DOHH2 (cell line): ENCODE results near the gene PEX1.
"Not testable (repeated sequence)": the region's sequence is repeated elsewhere in the genome, so short reads cannot be mapped to it uniquely, and the experiment has no call there.

ENCODE experiments used
- H3F3A ChIP-seq: fragments of 200-600 bp; sonication (generic), shearing (Covaris generic); 2 replicates; pipeline ENCODE4 v1.6.0; 2016; ENCODE audit warnings: antibody characterized with exemption, mild to moderate bottlenecking; ENCODE audit not compliant: control insufficient read depth, insufficient read depth
- H3K27ac ChIP-seq: fragments of 200-600 bp; sonication (generic); 2 replicates; pipeline ENCODE4 v1.5.1; 2014; ENCODE audit warnings: low read depth, mild to moderate bottlenecking, low read length, moderate library complexity
- H3K27me3 ChIP-seq: fragments of 200-600 bp; sonication (generic); 2 replicates; pipeline ENCODE4 v1.6.1; 2014; ENCODE audit warnings: mild to moderate bottlenecking, low read length, mixed read lengths; ENCODE audit not compliant: control insufficient read depth
- H3K36me3 ChIP-seq: fragments of 200-600 bp; sonication (generic); 2 replicates; pipeline ENCODE4 v1.6.1; 2014; ENCODE audit warnings: mild to moderate bottlenecking, low read length, moderate library complexity, mixed read lengths; ENCODE audit not compliant: control insufficient read depth
- H3K4me1 ChIP-seq: fragments of 200-600 bp; sonication (generic); 2 replicates; pipeline ENCODE4 v1.6.1; 2014; ENCODE audit warnings: mild to moderate bottlenecking, low read length, mixed read lengths; ENCODE audit not compliant: control insufficient read depth
- H3K4me2 ChIP-seq: fragments of 200-600 bp; sonication (generic); 2 replicates; pipeline ENCODE4 v1.6.0; 2014; ENCODE audit warnings: mild to moderate bottlenecking, low read length, moderate library complexity
- H3K4me3 ChIP-seq: fragments of 200-600 bp; sonication (generic); 2 replicates; pipeline ENCODE4 v1.5.1; 2014; ENCODE audit warnings: mild to moderate bottlenecking, low read length, mixed read lengths
- H3K79me2 ChIP-seq: fragments of 200-600 bp; sonication (generic); 2 replicates; pipeline ENCODE4 v1.6.1; 2014; ENCODE audit warnings: mild to moderate bottlenecking, low read length, mixed read lengths; ENCODE audit not compliant: control insufficient read depth
- H3K9me2 ChIP-seq: fragments of 200-600 bp; sonication (generic); replicated peaks from 2 replicates; pipeline ENCODE4 v1.6.1; 2014; ENCODE audit warnings: mild to moderate bottlenecking, low read length, mixed read lengths; ENCODE audit not compliant: control insufficient read depth
- H3K9me3 ChIP-seq: fragments of 200-600 bp; sonication (generic); 2 replicates; pipeline ENCODE4 v1.6.1; 2014; ENCODE audit warnings: antibody characterized with exemption, low read length, mixed read lengths; ENCODE audit not compliant: control insufficient read depth, insufficient read depth
- H4K20me1 ChIP-seq: fragments of 200-600 bp; sonication (generic); 2 replicates; pipeline ENCODE4 v1.6.0; 2014; ENCODE audit warnings: low read depth, mild to moderate bottlenecking, antibody characterized with exemption, low read length, moderate library complexity; ENCODE audit not compliant: control insufficient read depth, insufficient read depth
- EZH2phosphoT487 ChIP-seq: fragments of 200-600 bp; sonication (generic); IDR thresholded peaks from 2 replicates; pipeline ENCODE4 v1.6.1; 2017; ENCODE audit warnings: borderline replicate concordance, mild to moderate bottlenecking, antibody characterized with exemption, low read length, moderate library complexity, mixed read lengths
- TF ChIP-seq, protein P1 (sequence below): fragments of 200-600 bp; sonication (generic); IDR thresholded peaks from one replicate; pipeline ENCODE4 v1.5.1; 2014; ENCODE audit warnings: antibody characterized with exemption, mild to moderate bottlenecking, low read depth, low read length; ENCODE audit not compliant: poor library complexity, severe bottlenecking

PEX1 gene

DNA sequence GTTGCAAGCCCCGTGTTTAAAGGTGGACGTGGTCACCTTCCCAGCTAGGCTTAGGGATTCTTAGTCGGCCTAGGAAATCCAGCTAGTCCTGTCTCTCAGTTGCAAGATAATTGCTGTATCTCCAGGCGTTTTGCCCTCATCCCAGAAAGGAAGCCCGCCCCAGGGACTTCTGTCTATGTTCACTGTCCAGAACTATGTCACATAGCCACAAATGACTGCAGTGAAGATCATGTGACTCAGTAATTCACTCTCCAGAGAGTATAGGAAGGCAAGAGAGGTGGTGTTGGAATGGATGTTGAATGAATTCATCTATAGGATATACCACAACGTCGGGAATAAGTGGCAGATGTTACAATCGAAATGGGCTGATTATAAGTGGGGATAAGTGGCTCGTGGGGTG lies 50.2 kb downstream of the PEX1 start:
- Histone ChIP-seq H3K4me1 (no peaks in the 10 kb centered on the region), H3K27me3 (no peaks in the 10 kb centered on the region), H3F3A (no peaks in the 10 kb centered on the region), H3K27ac (no peak overlapping the region), H3K4me3 (no peak overlapping the region), H3K79me2 (no peaks in the 10 kb centered on the region), H3K9me2 (no peaks in the 10 kb centered on the region), H4K20me1 (no peaks in the 10 kb centered on the region), H3K4me2 (no peak overlapping the region), H3K9me3 (no peaks in the 10 kb centered on the region), H3K36me3 (no peaks in the 10 kb centered on the region)
- TF ChIP-seq EZH2phosphoT487 = no peak
- TF ChIP-seq, protein P1, sequence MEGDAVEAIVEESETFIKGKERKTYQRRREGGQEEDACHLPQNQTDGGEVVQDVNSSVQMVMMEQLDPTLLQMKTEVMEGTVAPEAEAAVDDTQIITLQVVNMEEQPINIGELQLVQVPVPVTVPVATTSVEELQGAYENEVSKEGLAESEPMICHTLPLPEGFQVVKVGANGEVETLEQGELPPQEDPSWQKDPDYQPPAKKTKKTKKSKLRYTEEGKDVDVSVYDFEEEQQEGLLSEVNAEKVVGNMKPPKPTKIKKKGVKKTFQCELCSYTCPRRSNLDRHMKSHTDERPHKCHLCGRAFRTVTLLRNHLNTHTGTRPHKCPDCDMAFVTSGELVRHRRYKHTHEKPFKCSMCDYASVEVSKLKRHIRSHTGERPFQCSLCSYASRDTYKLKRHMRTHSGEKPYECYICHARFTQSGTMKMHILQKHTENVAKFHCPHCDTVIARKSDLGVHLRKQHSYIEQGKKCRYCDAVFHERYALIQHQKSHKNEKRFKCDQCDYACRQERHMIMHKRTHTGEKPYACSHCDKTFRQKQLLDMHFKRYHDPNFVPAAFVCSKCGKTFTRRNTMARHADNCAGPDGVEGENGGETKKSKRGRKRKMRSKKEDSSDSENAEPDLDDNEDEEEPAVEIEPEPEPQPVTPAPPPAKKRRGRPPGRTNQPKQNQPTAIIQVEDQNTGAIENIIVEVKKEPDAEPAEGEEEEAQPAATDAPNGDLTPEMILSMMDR = no peak

DNA sequence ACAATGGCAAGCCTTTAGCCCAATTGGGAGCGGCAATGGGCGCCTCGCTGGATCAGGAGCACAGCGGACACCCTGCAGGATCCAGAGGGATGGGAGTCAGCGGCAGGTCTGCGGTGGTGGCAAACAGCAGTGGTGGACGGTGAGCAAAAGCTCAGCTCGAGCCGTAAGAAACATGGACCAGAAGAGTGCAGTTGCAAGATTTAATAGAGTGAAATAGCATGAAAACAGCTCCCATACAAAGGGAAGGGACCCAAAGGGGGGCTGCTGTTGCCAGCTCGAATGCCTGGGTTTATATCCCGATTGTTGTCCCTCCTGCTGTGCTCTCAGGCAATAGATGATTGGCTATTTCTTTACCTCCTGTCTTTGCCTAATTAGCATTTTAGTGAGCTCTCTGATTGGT lies 50.6 kb downstream of the PEX1 start, which contains the start of gene ERVW-1:
ERVW-1 (minus strand) TSS at position 266 of the 400 bp plus-strand sequence. CDS start 7,565 bp downstream, outside the sequence.
- H3K4me2 ChIP-seq = not testable (repeated sequence)

DNA sequence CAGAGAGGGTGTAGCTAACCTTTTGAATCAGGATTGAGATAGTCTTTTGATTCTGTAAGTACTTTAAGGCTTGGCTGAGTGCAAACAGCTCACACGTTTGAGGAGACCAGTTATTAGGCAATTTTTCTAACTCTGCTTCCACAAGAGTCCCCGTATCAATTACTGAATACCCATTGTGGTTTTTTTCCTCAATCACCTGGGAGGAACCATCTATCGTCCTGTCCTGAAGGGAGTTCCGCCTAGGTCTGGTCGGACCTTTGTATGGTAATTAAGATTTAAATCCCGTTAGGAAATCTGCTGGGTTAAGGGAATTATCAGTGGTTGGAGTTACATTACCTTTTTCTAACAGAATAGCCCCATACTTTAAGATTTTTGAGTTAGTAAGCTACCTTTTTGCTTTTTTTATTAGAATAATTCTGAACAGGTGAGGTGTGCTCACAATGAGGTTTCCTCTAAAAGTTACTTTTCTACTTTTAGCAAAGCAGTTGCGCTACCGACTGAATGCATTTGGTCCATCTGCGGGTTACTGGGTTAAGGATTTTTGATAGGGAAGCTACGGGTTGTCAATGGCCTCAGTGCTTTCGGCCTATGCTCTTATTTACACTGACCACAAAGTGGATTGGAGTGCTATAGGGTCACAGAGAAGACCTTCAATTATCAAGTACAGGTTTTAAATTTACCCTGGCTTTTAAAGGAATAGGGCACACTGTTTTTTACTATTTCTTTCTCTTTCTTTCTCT lies 52.3 kb downstream of the PEX1 start:
- H3K9me3 ChIP-seq, H4K20me1 ChIP-seq, H3K36me3 ChIP-seq, H3K79me2 ChIP-seq, H3K9me2 ChIP-seq, H3F3A ChIP-seq, H3K4me3 ChIP-seq, H3K27me3 ChIP-seq, H3K27ac ChIP-seq, H3K4me2 ChIP-seq, H3K4me1 ChIP-seq: not testable (repeated sequence)

More for the DNA sequence above, 50.6 kb downstream of the PEX1 start, which contains the start of gene ERVW-1:
- H3K27ac ChIP-seq, H3K27me3 ChIP-seq, H4K20me1 ChIP-seq, H3F3A ChIP-seq, H3K79me2 ChIP-seq, H3K9me3 ChIP-seq, H3K4me3 ChIP-seq, H3K9me2 ChIP-seq, H3K36me3 ChIP-seq, H3K4me1 ChIP-seq: not testable (repeated sequence)

DNA sequence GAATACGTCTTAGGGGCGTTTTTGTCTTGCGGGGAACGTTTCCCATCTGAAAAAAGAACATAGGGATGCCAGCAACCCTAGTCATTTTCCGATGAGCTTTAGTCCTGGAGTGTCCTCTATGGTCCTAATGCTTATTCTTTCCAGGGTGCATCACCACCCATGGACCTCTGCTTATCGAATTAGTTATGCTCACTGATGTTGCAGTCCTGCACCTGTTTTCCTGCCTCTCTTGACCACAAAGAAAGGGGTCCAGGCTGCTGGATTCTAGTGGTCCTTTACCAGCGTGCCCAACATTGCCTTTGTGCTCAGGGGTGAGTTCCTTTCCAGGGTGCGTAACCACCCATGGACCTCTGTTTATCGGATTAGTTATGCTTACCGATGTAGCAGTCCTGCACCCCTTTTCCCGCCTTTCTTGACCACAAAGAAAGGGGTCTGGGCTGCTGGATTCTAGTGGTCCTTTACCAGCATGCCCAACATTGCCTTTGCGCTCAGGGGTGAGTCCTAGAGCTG lies 53.0 kb downstream of the PEX1 start:
- not testable (repeated sequence) for H3K27ac ChIP-seq, H3K9me2 ChIP-seq, H3K4me2 ChIP-seq

DNA sequence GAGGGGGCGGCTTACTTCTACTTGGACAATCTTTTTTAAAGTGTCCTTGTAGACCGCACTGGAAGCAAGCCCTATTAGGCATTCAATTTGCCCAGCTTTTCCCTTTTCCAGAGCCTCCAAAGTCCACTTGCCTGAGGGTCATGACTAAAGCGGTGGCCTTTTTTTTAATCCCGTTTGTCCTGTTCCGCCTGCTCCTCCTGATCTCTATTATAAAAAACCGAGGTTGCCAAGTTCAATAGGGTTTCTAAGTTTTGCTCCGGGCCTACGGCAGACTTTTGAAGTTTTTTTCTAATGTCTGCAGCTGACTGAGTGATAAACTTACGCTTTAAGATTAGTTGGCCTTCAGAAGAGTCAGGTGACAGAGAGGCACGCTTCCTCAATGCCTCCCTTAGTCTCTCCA lies 54.3 kb downstream of the PEX1 start:
- not testable (repeated sequence) for H3K27me3 ChIP-seq, H3K27ac ChIP-seq, H3K4me2 ChIP-seq

More for the DNA sequence above, 53.0 kb downstream of the PEX1 start:
- not testable (repeated sequence) for H3K36me3 ChIP-seq, H3K79me2 ChIP-seq, H3K4me1 ChIP-seq, H3F3A ChIP-seq, H3K9me3 ChIP-seq, H3K27me3 ChIP-seq, H3K4me3 ChIP-seq, H4K20me1 ChIP-seq

DNA sequence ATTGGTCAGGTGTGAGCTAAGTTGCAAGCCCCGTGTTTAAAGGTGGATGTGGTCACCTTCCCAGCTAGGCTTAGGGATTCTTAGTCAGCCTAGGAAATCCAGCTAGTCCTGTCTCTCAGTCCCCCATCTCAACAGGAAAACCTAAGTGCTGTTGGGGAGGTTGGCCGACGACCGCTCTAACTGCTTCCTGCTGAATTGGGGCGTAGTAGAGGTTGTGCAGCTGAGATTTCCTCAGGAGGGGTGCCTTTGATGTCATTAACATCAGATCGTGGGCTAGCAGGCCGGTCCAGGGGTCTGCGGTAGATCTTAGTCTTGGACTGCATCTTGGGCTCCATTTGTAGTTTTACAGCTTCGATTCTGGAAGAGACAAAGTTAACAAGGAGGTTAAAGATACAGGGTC lies 59.7 kb downstream of the PEX1 start:
- not testable (repeated sequence) for H3K9me2 ChIP-seq, H4K20me1 ChIP-seq, H3K4me3 ChIP-seq, H3K27me3 ChIP-seq, H3F3A ChIP-seq, H3K9me3 ChIP-seq, H3K4me1 ChIP-seq, H3K36me3 ChIP-seq, H3K79me2 ChIP-seq, H3K4me2 ChIP-seq, H3K27ac ChIP-seq

More for the DNA sequence above, 54.3 kb downstream of the PEX1 start:
- not testable (repeated sequence) for H3K79me2 ChIP-seq, H3F3A ChIP-seq, H3K36me3 ChIP-seq, H3K4me3 ChIP-seq, H3K9me3 ChIP-seq, H3K4me1 ChIP-seq, H3K9me2 ChIP-seq, H4K20me1 ChIP-seq
